Motor neuron (in vitro differentiated cells): ENCODE results near the gene LHX3. TPM values are rescaled to one million over a fixed set of nuclear protein-coding genes. Genes with fewer than 3 reads are reported as not detected.
"Not testable (repeated sequence)": the region's sequence is repeated elsewhere in the genome, so short reads cannot be mapped to it uniquely, and the experiment has no call there.

Experiments used
- ATAC-seq, 8 experiments: fragments of 200-7000 bp; cut with Tn5 transposase; replicated peaks in 6 of 8; 2 replicates each; pipeline ENCODE4 v1.8.0; 2021; ENCODE audit warnings: mild to moderate bottlenecking in 8 of 8, moderate library complexity in 8 of 8
- H3K27ac ChIP-seq, 2 donors: fragments of 250-450 bp; sonication (Bioruptor Pico); 2 replicates each; pipeline ENCODE4 v1.9.0; 2021; ENCODE audit warnings: antibody characterized with exemption in 2 of 2, mild to moderate bottlenecking in 2 of 2, moderate library complexity in 1 of 2
- H3K4me1 ChIP-seq, 2 donors: fragments of 250-450 bp; sonication (Bioruptor Pico); replicated peaks in 1 of 2; 2 replicates each; pipeline ENCODE4 v1.6.1; 2021; ENCODE audit warnings: antibody characterized with exemption in 2 of 2, mild to moderate bottlenecking in 2 of 2, moderate library complexity in 1 of 2
- H3K4me3 ChIP-seq, 5 donors: fragments of 250-450 bp; sonication (Bioruptor Pico); 2 replicates each; pipeline ENCODE4 v1.9.0; 2021; ENCODE audit warnings: antibody characterized with exemption in 5 of 5, mild to moderate bottlenecking in 5 of 5, moderate library complexity in 4 of 5
- WGBS, 10 experiments: fragments of 450-650 bp; shearing (Covaris generic); methylation state at CpG; one replicate each; pipeline ENCODE4 v1.0.0; 2022; 5-methylcytosine and 5-hydroxymethylcytosine counted together
- in situ Hi-C, 9 experiments: fragments of 400-800 bp; cut with MboI; loops; one replicate each; pipeline ENCODE4 v1.15.0; 2021; ENCODE audit warnings: low sequenced_read_pairs in 9 of 9, low pct_unique_long_range_greater_than_20kb in 2 of 9; ENCODE audit not compliant: unreplicated experiment in 9 of 9
- total RNA-seq, 8 experiments: library from RNA; unstranded; fragments of 300-600 nt; gene quantifications; 2 replicates each; pipeline versions ENCODE4 v1.2.3 to v1.2.4, GENCODE V29; 2022

Gene LHX3
- total RNA-seq, 8 experiments from 2014 or later = 0.18 to 9.9 (median 3.8) TPM; not detected in 1

DNA sequence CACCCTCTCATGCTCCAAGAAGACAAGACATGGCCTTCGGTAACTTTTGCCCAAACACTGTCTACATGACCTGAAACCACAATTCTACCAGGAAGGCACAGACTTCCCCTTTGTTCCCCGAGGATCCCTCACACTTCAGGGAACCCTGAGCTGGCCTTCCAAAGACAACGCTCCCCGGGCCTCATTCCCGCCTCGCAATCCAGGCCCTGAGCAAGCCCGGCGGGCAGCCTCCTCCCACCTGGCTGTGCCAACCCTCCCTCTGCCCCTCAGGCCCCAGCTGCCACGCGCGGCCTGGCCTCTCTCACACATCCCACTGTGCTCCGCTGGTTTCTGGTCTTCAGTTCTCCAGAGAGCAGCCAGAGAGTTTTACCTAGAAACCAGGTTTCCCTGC is 33.4 kb upstream of the LHX3 start:
- Histone ChIP-seq H3K4me3 (no peak overlapping the region), H3K27ac (no peak overlapping the region), H3K4me1 (peaks cover 27 to 35% of the 10 kb centered on the region in 2 donors)
- ATAC-seq = peak in 1 of 8 experiments; percentile 15
- in situ Hi-C loops = no loop called here
- WGBS, 10 experiments = 60 to 82% (median 63%) methylated on average over 1 to 8 of the region's 12 CpGs; no CpG with 5 or more reads in 5 of the 10 experiments

DNA sequence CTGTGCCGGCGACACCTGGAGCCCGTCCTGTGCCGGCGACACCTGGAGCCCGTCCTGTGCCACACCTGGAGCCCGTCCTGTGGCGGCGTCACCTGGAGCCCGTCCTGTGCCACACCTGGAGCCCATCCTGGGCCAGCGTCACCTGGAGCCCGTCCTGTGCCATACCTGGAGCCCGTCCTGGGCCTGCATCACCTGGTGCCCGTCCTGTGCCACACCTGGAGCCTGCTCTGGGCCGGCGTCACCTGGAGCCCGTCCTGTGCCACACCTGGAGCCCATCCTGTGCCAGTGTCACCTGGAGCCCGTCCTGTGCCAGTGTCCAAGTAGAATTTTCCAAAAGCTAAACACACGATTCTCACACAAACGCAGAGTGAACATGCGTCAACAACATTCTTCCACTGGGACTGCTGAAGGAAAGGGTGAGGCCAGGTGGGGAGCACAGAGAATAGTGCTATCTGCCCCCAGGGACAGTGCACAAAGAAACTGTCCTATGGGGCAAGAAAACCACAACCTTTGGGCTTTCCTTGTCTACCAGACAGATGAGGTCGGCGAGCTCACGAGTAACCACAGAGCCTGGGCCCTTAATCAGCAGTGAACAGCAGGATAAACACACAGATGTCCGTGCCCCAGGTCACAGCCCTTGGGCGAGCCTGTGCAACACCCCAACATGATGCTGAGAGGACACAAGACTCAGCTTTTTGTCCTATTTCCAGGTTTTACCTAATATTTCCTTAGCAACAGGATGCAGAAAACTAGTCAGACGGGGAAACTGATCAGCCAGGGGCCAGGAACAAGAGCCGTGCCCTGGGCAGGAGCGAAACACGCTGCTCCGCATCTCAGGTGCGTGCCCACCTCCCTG is 32.8 kb upstream of the LHX3 start:
- Histone ChIP-seq H3K4me1 (peaks cover 20 to 35% of the 10 kb centered on the region in 2 donors), H3K4me3 (no peak overlapping the region), H3K27ac (no peak overlapping the region)
- no peak for ATAC-seq
- in situ Hi-C loops = no loop called here
- WGBS, 10 experiments = 87 to 100% (median 93%) methylated on average over 1 to 10 of the region's 32 CpGs; no CpG with 5 or more reads in 2 of the 10 experiments

DNA sequence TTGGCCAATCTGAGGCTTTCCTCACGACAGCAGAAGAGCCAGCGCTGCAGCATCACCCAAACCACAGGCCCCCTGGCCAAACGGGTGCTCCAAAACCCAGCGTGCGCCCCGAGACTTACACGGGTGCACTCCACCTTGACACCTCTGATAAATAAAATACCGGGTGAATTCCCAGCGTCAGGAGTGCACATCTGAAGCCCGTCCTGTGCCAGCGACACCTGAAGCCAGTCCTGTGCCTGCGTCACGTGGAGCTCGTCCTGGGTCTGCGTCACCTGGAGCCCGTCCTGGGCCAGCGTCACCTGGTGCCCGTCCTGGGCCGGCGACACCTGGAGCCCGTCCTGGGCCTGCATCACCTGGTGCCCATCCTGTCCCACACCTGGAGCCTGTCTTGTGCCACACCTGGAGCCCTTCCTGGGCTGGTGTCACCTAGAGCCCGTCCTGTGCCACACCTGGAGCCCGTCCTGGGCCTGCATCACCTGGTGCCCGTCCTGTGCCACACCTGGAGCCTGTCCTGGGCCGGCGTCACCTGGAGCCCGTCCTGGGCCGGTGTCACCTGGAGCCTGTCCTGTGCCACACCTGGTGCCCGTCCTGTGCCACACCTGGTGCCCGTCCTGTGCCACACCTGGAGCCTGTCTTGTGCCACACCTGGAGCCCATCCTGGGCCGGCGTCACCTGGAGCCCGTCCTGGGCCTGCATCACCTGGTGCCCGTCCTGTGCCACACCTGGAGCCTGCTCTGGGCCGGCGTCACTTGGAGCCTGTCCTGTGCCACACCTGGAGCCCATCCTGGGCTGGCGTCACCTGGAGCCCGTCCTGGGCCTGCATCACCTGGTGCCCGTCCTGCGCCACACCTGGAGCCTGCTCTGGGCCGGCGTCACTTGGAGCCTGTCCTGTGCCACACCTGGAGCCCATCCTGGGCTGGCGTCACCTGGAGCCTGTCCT is 31.8 kb upstream of the LHX3 start:
- H3K27ac ChIP-seq, ATAC-seq, in situ Hi-C loops, H3K4me3 ChIP-seq: not testable (repeated sequence)
- H3K4me1 ChIP-seq = peaks cover 13 to 34% of the 10 kb centered on the region in 2 donors
- WGBS, 10 experiments = 90 to 100% (median 97%) methylated on average over 1 to 18 of the region's 43 CpGs; no CpG with 5 or more reads in 5 of the 10 experiments

DNA sequence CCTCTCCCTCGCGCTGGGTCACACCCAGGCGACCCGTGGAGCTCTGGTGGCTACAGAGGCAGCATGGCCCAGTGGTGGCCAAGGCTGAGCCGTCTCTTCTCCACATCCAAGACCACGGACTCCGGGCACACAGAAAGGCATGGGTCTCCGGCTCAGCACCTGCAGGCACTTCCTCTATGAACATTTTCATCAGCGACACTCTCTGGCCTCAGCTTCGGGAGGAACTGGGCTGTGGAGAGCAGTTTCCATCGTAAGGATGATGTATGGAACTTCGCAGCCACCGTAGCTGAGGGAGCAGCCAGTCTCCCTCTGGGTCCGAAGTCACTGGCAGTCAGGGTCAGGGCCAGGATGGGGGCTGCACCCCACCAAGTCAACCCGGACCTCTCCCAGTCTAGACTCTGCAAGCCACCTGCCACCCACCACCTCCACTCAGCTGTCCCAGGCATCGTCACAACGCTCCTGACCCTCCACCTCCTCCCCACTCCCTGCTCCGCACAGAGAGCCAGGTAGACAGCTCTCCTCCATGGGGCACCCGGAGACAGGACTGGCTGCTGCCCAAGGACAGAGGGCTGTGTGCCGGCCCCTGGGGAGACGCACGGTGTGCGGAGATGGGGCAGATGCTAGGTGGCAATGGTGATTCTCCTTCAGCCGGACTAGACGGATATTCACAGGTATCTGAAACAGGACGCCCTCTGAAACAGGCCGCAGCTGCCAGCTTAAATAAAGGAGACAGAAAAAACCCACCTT is 31.0 kb upstream of the LHX3 start:
- ATAC-seq = no peak
- WGBS, 10 experiments = 90 to 100% (median 94%) methylated on average over 2 to 10 of the region's 27 CpGs; no CpG with 5 or more reads in 6 of the 10 experiments

DNA sequence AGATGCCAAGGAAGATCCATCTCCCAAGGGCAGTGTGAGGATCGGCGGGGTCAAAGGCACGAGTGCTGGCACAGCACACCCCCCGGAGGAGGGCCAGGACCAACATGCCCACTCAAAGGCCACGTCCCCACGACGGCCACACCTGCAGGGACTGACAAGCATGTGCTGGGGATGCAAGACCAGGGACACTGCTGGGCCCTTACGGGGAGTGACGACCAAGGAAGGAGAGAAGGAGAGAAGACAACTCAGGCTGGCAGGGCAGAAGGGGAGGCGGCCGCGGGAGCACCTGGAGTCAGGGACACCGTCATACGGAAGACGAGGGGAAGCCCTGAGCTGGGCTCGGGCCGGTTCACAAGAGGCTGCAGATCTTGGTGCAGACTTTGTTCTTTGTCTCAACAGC is 30.2 kb upstream of the LHX3 start:
- Histone ChIP-seq H3K27ac (no peak overlapping the region), H3K4me3 (no peak overlapping the region), H3K4me1 (peaks cover 7 to 33% of the 10 kb centered on the region in 2 donors)
- no peak for ATAC-seq
- WGBS, 10 experiments = 95 to 100% (median 100%) methylated on average over 1 to 7 of the region's 17 CpGs; no CpG with 5 or more reads in 3 of the 10 experiments
- in situ Hi-C loops = no loop called here

More for the DNA sequence above, 31.0 kb upstream of the LHX3 start:
- in situ Hi-C loops = no loop called here
- Histone ChIP-seq H3K4me1 (peaks cover 13 to 39% of the 10 kb centered on the region in 2 donors), H3K4me3 (no peak overlapping the region), H3K27ac (no peak overlapping the region)

GRCh38 chr9:136234597-136234996 is 29.7 kb upstream of the LHX3 start:
- peaks cover 3 to 27% of the 10 kb centered on the region in 2 donors for H3K4me1 ChIP-seq
- 83 to 100% (median 95%) methylated on average over 1 to 6 of the region's 21 CpGs; no CpG with 5 or more reads in 6 of the 10 experiments for WGBS, 10 experiments
- in situ Hi-C loops = no loop called here
- no peak overlapping the region for H3K27ac ChIP-seq
- no peak overlapping the region for H3K4me3 ChIP-seq
- ATAC-seq = no peak

GRCh38 chr9:136233868-136234267 is 28.9 kb upstream of the LHX3 start:
- H3K4me1 ChIP-seq = peaks cover 6 to 29% of the 10 kb centered on the region in 2 donors
- in situ Hi-C loops = no loop called here
- no peak overlapping the region for H3K4me3 ChIP-seq
- WGBS, 10 experiments = 58 to 90% (median 89%) methylated on average over 1 to 12 of the region's 14 CpGs; no CpG with 5 or more reads in 3 of the 10 experiments
- no peak for ATAC-seq
- H3K27ac ChIP-seq = no peak overlapping the region

GRCh38 chr9:136233411-136233810 is 28.5 kb upstream of the LHX3 start:
- in situ Hi-C loops = no loop called here
- WGBS, 10 experiments = 75 to 100% (median 92%) methylated on average over 2 to 10 of the region's 15 CpGs; no CpG with 5 or more reads in 1 of the 10 experiments

GRCh38 chr9:136232969-136233368 is 28.0 kb upstream of the LHX3 start:
- no peak overlapping the region for H3K27ac ChIP-seq
- WGBS, 10 experiments = 73 to 92% (median 81%) methylated on average over 4 to 10 of the region's 10 CpGs
- no peak overlapping the region for H3K4me3 ChIP-seq
- peaks cover 14 to 36% of the 10 kb centered on the region in 2 donors for H3K4me1 ChIP-seq
- in situ Hi-C loops = no loop called here
- ATAC-seq = no peak

More at GRCh38 chr9:136233411-136233810, 28.5 kb upstream of the LHX3 start:
- ATAC-seq = no peak
- peaks cover 11 to 34% of the 10 kb centered on the region in 2 donors for H3K4me1 ChIP-seq
- no peak overlapping the region for H3K27ac ChIP-seq
- no peak overlapping the region for H3K4me3 ChIP-seq

DNA sequence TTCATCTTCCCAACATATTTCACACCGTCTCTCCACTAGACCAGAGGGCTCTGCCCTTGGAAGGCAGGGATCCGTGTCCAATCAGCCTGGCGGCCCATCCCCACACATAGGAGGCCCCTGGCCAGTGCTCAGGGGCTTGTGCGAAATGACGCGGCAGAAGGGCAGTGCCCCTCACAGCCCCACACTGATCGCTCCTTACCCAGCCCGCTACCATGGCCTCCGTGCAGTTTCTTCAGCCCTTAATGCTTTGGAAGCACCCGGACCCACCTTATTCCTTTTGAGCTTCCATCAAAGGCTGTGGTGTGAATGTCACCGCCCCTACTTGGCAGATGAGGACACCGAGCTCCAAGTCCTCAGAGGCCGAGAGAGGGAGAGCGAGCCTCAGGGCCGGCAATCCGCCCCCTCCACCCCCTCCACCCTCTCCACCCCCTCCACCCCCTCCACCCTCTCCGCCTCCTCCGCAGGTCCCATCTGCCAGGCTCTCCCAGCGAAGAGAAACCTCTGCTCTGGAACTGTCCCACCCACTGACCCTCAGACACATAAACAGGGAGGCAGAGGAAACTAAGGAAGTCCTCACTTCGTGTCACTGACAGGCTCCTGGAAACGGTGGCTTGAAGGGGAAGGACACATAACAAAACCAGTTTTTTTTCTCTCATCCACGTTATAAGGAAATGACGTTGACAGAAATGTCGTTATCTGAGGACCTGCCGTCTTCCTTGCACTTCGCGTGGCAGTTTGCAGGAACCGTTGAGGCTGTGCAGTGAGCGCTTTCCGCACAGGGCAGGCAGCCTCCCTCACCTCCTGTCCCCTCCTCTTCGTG is 26.8 kb upstream of the LHX3 start:
- in situ Hi-C loops = no loop called here
- peak in 2 of 8 experiments; percentile 8 to 15 for ATAC-seq
- Histone ChIP-seq H3K27ac (no peak overlapping the region), H3K4me3 (no peak overlapping the region), H3K4me1 (peaks cover 18 to 49% of the 10 kb centered on the region in 2 donors)
- 63 to 100% (median 91%) methylated on average over 1 to 15 of the region's 31 CpGs; no CpG with 5 or more reads in 1 of the 10 experiments for WGBS, 10 experiments

GRCh38 chr9:136230773-136231172 is 25.8 kb upstream of the LHX3 start:
- H3K4me3 ChIP-seq = no peak overlapping the region
- in situ Hi-C loops = no loop called here
- peaks cover 28 to 58% of the 10 kb centered on the region in 2 donors for H3K4me1 ChIP-seq
- ATAC-seq = no peak
- H3K27ac ChIP-seq = no peak overlapping the region
- 88 to 100% (median 90%) methylated on average over 1 to 6 of the region's 9 CpGs; no CpG with 5 or more reads in 5 of the 10 experiments for WGBS, 10 experiments
